Activated CD4-positive, alpha-beta T cell treated with anti-CD3 and anti-CD28 coated beads, Interleukin-2, amount 10 ng/mL, durations not matched to agents 7 days and 5 days (primary cell): Measurements from ENCODE around the gene C2CD4B. TPM values are rescaled to one million over a fixed set of nuclear protein-coding genes. Genes with fewer than 3 reads are reported as not detected.

ENCODE experiments used
- CTCF ChIA-PET: fragments of 350-600 bp; sonication (Branson Sonifier 250); formaldehyde crosslinking; loops from one replicate; lab custom pipeline; 2021; ENCODE audit warnings: antibody characterized with exemption; lab: Charles Lee
- POLR2A ChIA-PET: fragments of 350-600 bp; sonication (Branson Sonifier 250); formaldehyde crosslinking; loops from one replicate; lab custom pipeline; 2021; ENCODE audit warnings: antibody characterized with exemption; lab: Charles Lee
- DNase-seq: peaks from one replicate; pipeline ENCODE4 v3.0.0-alpha.2; 2020
- H3K27ac Mint-ChIP-seq: one replicate; pipeline ENCODE4 v1.8.0; 2021; ENCODE audit warnings: mild to moderate bottlenecking, moderate library complexity, mixed read lengths
- H3K27me3 Mint-ChIP-seq: one replicate; pipeline ENCODE4 v1.8.0; 2021; ENCODE audit warnings: mixed read lengths
- H3K36me3 Mint-ChIP-seq: one replicate; pipeline ENCODE4 v1.8.0; 2021; ENCODE audit warnings: low read depth, mixed read lengths
- H3K4me1 Mint-ChIP-seq: one replicate; pipeline ENCODE4 v1.8.0; 2021; ENCODE audit warnings: mixed read lengths
- H3K4me3 Mint-ChIP-seq: one replicate; pipeline ENCODE4 v1.8.0; 2021; ENCODE audit warnings: mild to moderate bottlenecking, moderate library complexity, mixed read lengths
- H3K9me3 Mint-ChIP-seq: one replicate; pipeline ENCODE4 v1.8.0; 2021; ENCODE audit warnings: mixed read lengths
- total RNA-seq, 2 experiments: library from RNA; stranded (reverse); gene quantifications; one replicate each; pipeline ENCODE4 v1.2.3, GENCODE V29; 2021

The C2CD4B gene
- total RNA-seq, 2 experiments from 2014 or later: not detected

GRCh38 chr15:62145015-62145735 lies 19.9 kb downstream of the C2CD4B start:
- Mint-ChIP-seq H3K9me3 (no peaks in the 10 kb centered on the region), H3K4me3 (no peak overlapping the region), H3K4me1 (peaks cover 5% of the 10 kb centered on the region), H3K36me3 (no peaks in the 10 kb centered on the region), H3K27me3 (peaks cover 2% of the 10 kb centered on the region), H3K27ac (no peak overlapping the region)
- ChIA-PET POLR2A (no interaction called here), CTCF (interaction anchor here (1.0 kb wide), 1 partner anchor 84 kb away, joined by 3 read pairs; no protein-coding TSS in a partner anchor)
- DNase-seq: no peak

GRCh38 chr15:62142736-62143135 lies 22.3 kb downstream of the C2CD4B start:
- Mint-ChIP-seq H3K36me3 (no peaks in the 10 kb centered on the region), H3K4me3 (no peak overlapping the region), H3K27me3 (peaks cover 2% of the 10 kb centered on the region), H3K9me3 (no peaks in the 10 kb centered on the region), H3K27ac (no peak overlapping the region), H3K4me1 (peaks cover 5% of the 10 kb centered on the region)
- ChIA-PET CTCF (no interaction called here), POLR2A (no interaction called here)
- no peak for DNase-seq

- POLR2A ChIA-PET: no interaction called here
- no peak overlapping the region for H3K4me3 Mint-ChIP-seq
- H3K36me3 Mint-ChIP-seq: no peaks in the 10 kb centered on the region
- H3K9me3 Mint-ChIP-seq: no peaks in the 10 kb centered on the region
- peaks cover 5% of the 10 kb centered on the region for H3K4me1 Mint-ChIP-seq
- DNase-seq: no peak
- H3K27me3 Mint-ChIP-seq: peaks cover 2% of the 10 kb centered on the region
- CTCF ChIA-PET: interaction anchor here (1.4 to 1.6 kb wide), 2 partner anchors 12 to 14 kb away, joined by 4 to 5 read pairs; no protein-coding TSS in a partner anchor
- H3K27ac Mint-ChIP-seq: no peak overlapping the region
Observed at GRCh38 chr15:62141643-62142588, 23.2 kb downstream of the C2CD4B start.

GRCh38 chr15:62141200-62141599 lies 23.9 kb downstream of the C2CD4B start:
- no peak overlapping the region for H3K27ac Mint-ChIP-seq

GRCh38 chr15:62138124-62138523 lies 27.0 kb downstream of the C2CD4B start:
- H3K36me3 Mint-ChIP-seq: no peaks in the 10 kb centered on the region
- H3K27ac Mint-ChIP-seq: no peak overlapping the region
- H3K27me3 Mint-ChIP-seq: peaks cover 2% of the 10 kb centered on the region
- ChIA-PET CTCF (interaction anchor here (0.9 kb wide), 1 partner anchor 175 kb away, joined by 7 read pairs; no protein-coding TSS in a partner anchor), POLR2A (no interaction called here)
- DNase-seq: no peak
- H3K4me1 Mint-ChIP-seq: peaks cover 5% of the 10 kb centered on the region
- H3K9me3 Mint-ChIP-seq: no peaks in the 10 kb centered on the region
- H3K4me3 Mint-ChIP-seq: no peak overlapping the region

More at GRCh38 chr15:62141200-62141599, 23.9 kb downstream of the C2CD4B start:
- H3K36me3 Mint-ChIP-seq: no peaks in the 10 kb centered on the region
- H3K27me3 Mint-ChIP-seq: peaks cover 2% of the 10 kb centered on the region
- no peaks in the 10 kb centered on the region for H3K9me3 Mint-ChIP-seq
- H3K4me3 Mint-ChIP-seq: no peak overlapping the region
- peaks cover 5% of the 10 kb centered on the region for H3K4me1 Mint-ChIP-seq
- CTCF ChIA-PET: interaction anchor here (1.4 to 1.6 kb wide), 2 partner anchors 11 to 15 kb away, joined by 4 to 5 read pairs; no protein-coding TSS in a partner anchor
- POLR2A ChIA-PET: no interaction called here
- no peak for DNase-seq

GRCh38 chr15:62136911-62137865 lies 27.9 kb downstream of the C2CD4B start:
- H3K36me3 Mint-ChIP-seq: no peaks in the 10 kb centered on the region
- CTCF ChIA-PET: no interaction called here

GRCh38 chr15:62135532-62136134 lies 29.5 kb downstream of the C2CD4B start:
- H3K27ac Mint-ChIP-seq: no peak overlapping the region
- ChIA-PET POLR2A (no interaction called here), CTCF (no interaction called here)
- no peaks in the 10 kb centered on the region for H3K4me1 Mint-ChIP-seq
- no peak overlapping the region for H3K4me3 Mint-ChIP-seq
- no peaks in the 10 kb centered on the region for H3K9me3 Mint-ChIP-seq
- peaks cover 9% of the 10 kb centered on the region for H3K27me3 Mint-ChIP-seq
- H3K36me3 Mint-ChIP-seq: no peaks in the 10 kb centered on the region
- DNase-seq: no peak

More at GRCh38 chr15:62136911-62137865, 27.9 kb downstream of the C2CD4B start:
- Mint-ChIP-seq H3K4me3 (no peak overlapping the region), H3K27ac (no peak overlapping the region), H3K4me1 (peaks cover 5% of the 10 kb centered on the region), H3K27me3 (peaks cover 8% of the 10 kb centered on the region), H3K9me3 (no peaks in the 10 kb centered on the region)
- no peak for DNase-seq
- POLR2A ChIA-PET: no interaction called here

- no peak for DNase-seq
- no peaks in the 10 kb centered on the region for H3K36me3 Mint-ChIP-seq
- POLR2A ChIA-PET: no interaction called here
- H3K4me1 Mint-ChIP-seq: peaks cover 14% of the 10 kb centered on the region
- CTCF ChIA-PET: no interaction called here
- no peak overlapping the region for H3K4me3 Mint-ChIP-seq
- H3K27ac Mint-ChIP-seq: no peak overlapping the region
- H3K27me3 Mint-ChIP-seq: peaks cover 16% of the 10 kb centered on the region
- no peaks in the 10 kb centered on the region for H3K9me3 Mint-ChIP-seq
Observed at GRCh38 chr15:62133141-62133540, 31.9 kb downstream of the C2CD4B start.

- peaks cover 33% of the 10 kb centered on the region for H3K4me1 Mint-ChIP-seq
- no peak overlapping the region for H3K4me3 Mint-ChIP-seq
- peak; percentile 35 for DNase-seq
- H3K27me3 Mint-ChIP-seq: peaks cover 16% of the 10 kb centered on the region
- CTCF ChIA-PET: no interaction called here
- no peak overlapping the region for H3K27ac Mint-ChIP-seq
- H3K9me3 Mint-ChIP-seq: no peaks in the 10 kb centered on the region
- POLR2A ChIA-PET: interaction anchor here (0.5 kb wide), 1 partner anchor 163 kb away, joined by 3 read pairs; no protein-coding TSS in a partner anchor
- no peaks in the 10 kb centered on the region for H3K36me3 Mint-ChIP-seq
Observed at GRCh38 chr15:62128916-62129315, 36.2 kb downstream of the C2CD4B start.

- Mint-ChIP-seq H3K36me3 (no peaks in the 10 kb centered on the region), H3K27me3 (peaks cover 10% of the 10 kb centered on the region), H3K4me1 (peaks cover 43% of the 10 kb centered on the region), H3K27ac (no peak overlapping the region), H3K4me3 (no peak overlapping the region), H3K9me3 (peaks cover 2% of the 10 kb centered on the region)
- POLR2A ChIA-PET: no interaction called here
- CTCF ChIA-PET: interaction anchor here (0.6 to 0.9 kb wide), 2 partner anchors 8 to 1379 kb away, joined by 3 read pairs; no protein-coding TSS in a partner anchor
- no peak for DNase-seq
Observed at GRCh38 chr15:62126364-62126763, 38.7 kb downstream of the C2CD4B start.

GRCh38 chr15:62125773-62126172 lies 39.3 kb downstream of the C2CD4B start:
- peaks cover 46% of the 10 kb centered on the region for H3K4me1 Mint-ChIP-seq
- DNase-seq: no peak
- H3K9me3 Mint-ChIP-seq: peaks cover 2% of the 10 kb centered on the region
- H3K4me3 Mint-ChIP-seq: no peak overlapping the region
- CTCF ChIA-PET: interaction anchor here (0.9 to 1.2 kb wide), 2 partner anchors 8 to 9 kb away, joined by 3 to 4 read pairs; no protein-coding TSS in a partner anchor
- H3K36me3 Mint-ChIP-seq: no peaks in the 10 kb centered on the region
- H3K27ac Mint-ChIP-seq: no peak overlapping the region
- H3K27me3 Mint-ChIP-seq: peaks cover 9% of the 10 kb centered on the region
- POLR2A ChIA-PET: no interaction called here
